WTC11 (cell line): ENCODE measurements around the gene PDK2. TPM values are rescaled to one million over a fixed set of nuclear protein-coding genes. Genes with fewer than 3 reads are reported as not detected.

Experiments used
- ATAC-seq: fragments of 200-7000 bp; cut with Tn5 transposase; 2 replicates; pipeline ENCODE4 v1.10.0; 2021; ENCODE audit warnings: mild to moderate bottlenecking, moderate library complexity
- CTCF ChIA-PET: fragments of 300-600 bp; sonication (Branson Sonifier 250); formaldehyde crosslinking; loops from one replicate; lab custom pipeline; 2021; ENCODE audit warnings: antibody characterized with exemption; lab: Charles Lee
- POLR2A ChIA-PET: fragments of 350-600 bp; sonication (Branson Sonifier 250); formaldehyde crosslinking; loops from one replicate; lab custom pipeline; 2021; ENCODE audit warnings: antibody characterized with exemption; lab: Charles Lee
- DNase-seq: peaks from one replicate; pipeline ENCODE4 v3.0.0; 2021; ENCODE audit warnings: low spot score
- H3K27ac Mint-ChIP-seq: 2 replicates; pipeline ENCODE4 v1.8.0; 2021; ENCODE audit warnings: mixed read lengths
- H3K27me3 Mint-ChIP-seq: 2 replicates; pipeline ENCODE4 v1.8.0; 2021; ENCODE audit warnings: low read depth, mild to moderate bottlenecking, moderate library complexity, mixed read lengths
- H3K36me3 Mint-ChIP-seq: 2 replicates; pipeline ENCODE4 v1.8.0; 2021; ENCODE audit warnings: mixed read lengths
- H3K4me1 Mint-ChIP-seq: 2 replicates; pipeline ENCODE4 v1.8.0; 2022; ENCODE audit warnings: mixed read lengths
- H3K4me3 Mint-ChIP-seq: 2 replicates; pipeline ENCODE4 v1.8.0; 2021; ENCODE audit warnings: mild to moderate bottlenecking, moderate library complexity, mixed read lengths
- H3K9me3 Mint-ChIP-seq: 2 replicates; pipeline ENCODE4 v1.8.0; 2021; ENCODE audit warnings: mixed read lengths
- ATF1 ChIP-seq: sonication (generic); formaldehyde crosslinking; IDR thresholded peaks from 2 replicates; pipeline ENCODE4 v1.8.1; 2023; ENCODE audit warnings: mild to moderate bottlenecking, moderate library complexity, missing genetic modification reagents
- ELF4 ChIP-seq: sonication (generic); formaldehyde crosslinking; IDR thresholded peaks from 2 replicates; pipeline ENCODE4 v1.8.1; 2022; ENCODE audit warnings: low read depth, mild to moderate bottlenecking, moderate library complexity, missing genetic modification reagents
- EMX1 ChIP-seq: fragments of 250-450 bp; sonication (Bioruptor Pico); IDR thresholded peaks from 2 replicates; pipeline ENCODE4 v1.8.0; 2021; ENCODE audit warnings: mild to moderate bottlenecking
- GABPB1 ChIP-seq: sonication (generic); formaldehyde crosslinking; IDR thresholded peaks from 2 replicates; pipeline ENCODE4 v1.8.1; 2023; ENCODE audit warnings: mild to moderate bottlenecking, missing genetic modification reagents
- RELA ChIP-seq: sonication (generic); formaldehyde crosslinking; IDR thresholded peaks from 2 replicates; pipeline ENCODE4 v1.8.1; 2022; ENCODE audit warnings: missing genetic modification reagents, mild to moderate bottlenecking, borderline replicate concordance
- ZNF232 ChIP-seq: sonication (generic); formaldehyde crosslinking; IDR thresholded peaks from 2 replicates; pipeline ENCODE4 v1.8.0; 2022; ENCODE audit warnings: mild to moderate bottlenecking, missing genetic modification reagents
- ZNF423 ChIP-seq: fragments of 250-450 bp; sonication (Bioruptor Pico); IDR thresholded peaks from 2 replicates; pipeline ENCODE4 v2.1.2; 2022; ENCODE audit warnings: mild to moderate bottlenecking, moderate library complexity
- total RNA-seq: library from RNA; stranded (reverse); gene quantifications from 3 replicates; pipeline ENCODE4 v1.2.3, GENCODE V29; 2021
- TF ChIP-seq, protein P1 (sequence below): sonication (generic); formaldehyde crosslinking; IDR thresholded peaks from 2 replicates; pipeline ENCODE4 v1.8.0; 2022; ENCODE audit warnings: mild to moderate bottlenecking, missing genetic modification reagents
- TF ChIP-seq, protein P2 (sequence below): sonication (generic); formaldehyde crosslinking; IDR thresholded peaks from 2 replicates; pipeline ENCODE4 v1.8.1; 2023; ENCODE audit warnings: mild to moderate bottlenecking, missing genetic modification reagents, borderline replicate concordance
- TF ChIP-seq, protein P3 (sequence below): sonication (generic); formaldehyde crosslinking; IDR thresholded peaks from 2 replicates; pipeline ENCODE4 v1.8.1; 2023; ENCODE audit warnings: mild to moderate bottlenecking, missing genetic modification reagents, moderate library complexity
- TF ChIP-seq, protein P4 (sequence below): sonication (generic); formaldehyde crosslinking; IDR thresholded peaks from 2 replicates; pipeline ENCODE4 v1.8.0; 2022; ENCODE audit warnings: missing genetic modification reagents
- TF ChIP-seq, protein P5 (sequence below): sonication (generic); formaldehyde crosslinking; IDR thresholded peaks from 2 replicates; pipeline ENCODE4 v1.8.1; 2022; ENCODE audit warnings: low read depth, mild to moderate bottlenecking, moderate library complexity, missing genetic modification reagents, borderline replicate concordance
- TF ChIP-seq, protein P6 (sequence below): sonication (generic); formaldehyde crosslinking; IDR thresholded peaks from 2 replicates; pipeline ENCODE4 v1.8.1; 2022; ENCODE audit warnings: mild to moderate bottlenecking, missing genetic modification reagents, moderate library complexity, borderline replicate concordance
- TF ChIP-seq, protein P7 (sequence below): sonication (generic); formaldehyde crosslinking; IDR thresholded peaks from 2 replicates; pipeline ENCODE4 v1.8.0; 2022; ENCODE audit warnings: mild to moderate bottlenecking, missing genetic modification reagents
- TF ChIP-seq, protein P8 (sequence below): sonication (generic); formaldehyde crosslinking; conservative IDR thresholded peaks from 2 replicates; pipeline ENCODE4 v1.8.1; 2023; ENCODE audit warnings: mild to moderate bottlenecking, low read depth, missing genetic modification reagents, moderate library complexity
- TF ChIP-seq, protein P9 (sequence below): sonication (generic); formaldehyde crosslinking; IDR thresholded peaks from 2 replicates; pipeline ENCODE4 v1.8.1; 2023; ENCODE audit warnings: mild to moderate bottlenecking, missing genetic modification reagents
- TF ChIP-seq, protein P10 (sequence below): sonication (generic); formaldehyde crosslinking; IDR thresholded peaks from 2 replicates; pipeline ENCODE4 v1.8.1; 2022; ENCODE audit warnings: mild to moderate bottlenecking, moderate library complexity, missing genetic modification reagents

PDK2 gene
- total RNA-seq, 1 experiment from 2014 or later, result 16.6 TPM

DNA sequence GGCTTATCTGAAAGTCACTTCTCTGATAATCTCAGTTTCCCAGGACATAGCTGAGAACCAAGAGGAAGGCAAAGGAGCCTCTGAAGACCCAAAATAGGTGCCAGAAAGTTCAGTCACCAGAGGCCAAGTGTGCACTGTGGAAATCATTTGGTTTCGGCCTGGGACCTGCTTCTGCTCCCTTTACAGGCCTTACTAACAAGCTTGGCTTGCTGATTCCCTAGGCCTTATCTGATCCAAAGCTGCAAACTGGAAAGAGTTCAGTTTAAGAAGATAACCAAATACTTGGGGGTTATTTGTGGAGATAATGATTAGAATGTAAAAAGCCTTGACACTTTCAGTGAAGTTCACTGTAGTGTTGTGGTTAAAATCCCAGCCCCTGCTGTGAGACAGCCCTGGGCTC is 22.2 kb upstream of the PDK2 start:
- H3K9me3 Mint-ChIP-seq, result peaks cover 5% of the 10 kb centered on the region
- no peaks in the 10 kb centered on the region for H3K27me3 Mint-ChIP-seq
- POLR2A ChIA-PET, result no interaction called here
- peaks cover 26% of the 10 kb centered on the region for H3K36me3 Mint-ChIP-seq
- no peak overlapping the region for H3K27ac Mint-ChIP-seq
- H3K4me1 Mint-ChIP-seq, result peaks cover 11% of the 10 kb centered on the region
- no peak overlapping the region for H3K4me3 Mint-ChIP-seq
- TF ChIP-seq, protein P1, sequence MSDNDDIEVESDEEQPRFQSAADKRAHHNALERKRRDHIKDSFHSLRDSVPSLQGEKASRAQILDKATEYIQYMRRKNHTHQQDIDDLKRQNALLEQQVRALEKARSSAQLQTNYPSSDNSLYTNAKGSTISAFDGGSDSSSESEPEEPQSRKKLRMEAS (CRISPR knock-in tag), result no peak
- TF ChIP-seq, protein P2, sequence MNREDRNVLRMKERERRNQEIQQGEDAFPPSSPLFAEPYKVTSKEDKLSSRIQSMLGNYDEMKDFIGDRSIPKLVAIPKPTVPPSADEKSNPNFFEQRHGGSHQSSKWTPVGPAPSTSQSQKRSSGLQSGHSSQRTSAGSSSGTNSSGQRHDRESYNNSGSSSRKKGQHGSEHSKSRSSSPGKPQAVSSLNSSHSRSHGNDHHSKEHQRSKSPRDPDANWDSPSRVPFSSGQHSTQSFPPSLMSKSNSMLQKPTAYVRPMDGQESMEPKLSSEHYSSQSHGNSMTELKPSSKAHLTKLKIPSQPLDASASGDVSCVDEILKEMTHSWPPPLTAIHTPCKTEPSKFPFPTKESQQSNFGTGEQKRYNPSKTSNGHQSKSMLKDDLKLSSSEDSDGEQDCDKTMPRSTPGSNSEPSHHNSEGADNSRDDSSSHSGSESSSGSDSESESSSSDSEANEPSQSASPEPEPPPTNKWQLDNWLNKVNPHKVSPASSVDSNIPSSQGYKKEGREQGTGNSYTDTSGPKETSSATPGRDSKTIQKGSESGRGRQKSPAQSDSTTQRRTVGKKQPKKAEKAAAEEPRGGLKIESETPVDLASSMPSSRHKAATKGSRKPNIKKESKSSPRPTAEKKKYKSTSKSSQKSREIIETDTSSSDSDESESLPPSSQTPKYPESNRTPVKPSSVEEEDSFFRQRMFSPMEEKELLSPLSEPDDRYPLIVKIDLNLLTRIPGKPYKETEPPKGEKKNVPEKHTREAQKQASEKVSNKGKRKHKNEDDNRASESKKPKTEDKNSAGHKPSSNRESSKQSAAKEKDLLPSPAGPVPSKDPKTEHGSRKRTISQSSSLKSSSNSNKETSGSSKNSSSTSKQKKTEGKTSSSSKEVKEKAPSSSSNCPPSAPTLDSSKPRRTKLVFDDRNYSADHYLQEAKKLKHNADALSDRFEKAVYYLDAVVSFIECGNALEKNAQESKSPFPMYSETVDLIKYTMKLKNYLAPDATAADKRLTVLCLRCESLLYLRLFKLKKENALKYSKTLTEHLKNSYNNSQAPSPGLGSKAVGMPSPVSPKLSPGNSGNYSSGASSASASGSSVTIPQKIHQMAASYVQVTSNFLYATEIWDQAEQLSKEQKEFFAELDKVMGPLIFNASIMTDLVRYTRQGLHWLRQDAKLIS, result no peak
- TF ChIP-seq, protein P3, sequence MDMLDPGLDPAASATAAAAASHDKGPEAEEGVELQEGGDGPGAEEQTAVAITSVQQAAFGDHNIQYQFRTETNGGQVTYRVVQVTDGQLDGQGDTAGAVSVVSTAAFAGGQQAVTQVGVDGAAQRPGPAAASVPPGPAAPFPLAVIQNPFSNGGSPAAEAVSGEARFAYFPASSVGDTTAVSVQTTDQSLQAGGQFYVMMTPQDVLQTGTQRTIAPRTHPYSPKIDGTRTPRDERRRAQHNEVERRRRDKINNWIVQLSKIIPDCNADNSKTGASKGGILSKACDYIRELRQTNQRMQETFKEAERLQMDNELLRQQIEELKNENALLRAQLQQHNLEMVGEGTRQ (CRISPR knock-in tag), result no peak
- no peak for TF ChIP-seq ZNF232
- TF ChIP-seq, protein P4, sequence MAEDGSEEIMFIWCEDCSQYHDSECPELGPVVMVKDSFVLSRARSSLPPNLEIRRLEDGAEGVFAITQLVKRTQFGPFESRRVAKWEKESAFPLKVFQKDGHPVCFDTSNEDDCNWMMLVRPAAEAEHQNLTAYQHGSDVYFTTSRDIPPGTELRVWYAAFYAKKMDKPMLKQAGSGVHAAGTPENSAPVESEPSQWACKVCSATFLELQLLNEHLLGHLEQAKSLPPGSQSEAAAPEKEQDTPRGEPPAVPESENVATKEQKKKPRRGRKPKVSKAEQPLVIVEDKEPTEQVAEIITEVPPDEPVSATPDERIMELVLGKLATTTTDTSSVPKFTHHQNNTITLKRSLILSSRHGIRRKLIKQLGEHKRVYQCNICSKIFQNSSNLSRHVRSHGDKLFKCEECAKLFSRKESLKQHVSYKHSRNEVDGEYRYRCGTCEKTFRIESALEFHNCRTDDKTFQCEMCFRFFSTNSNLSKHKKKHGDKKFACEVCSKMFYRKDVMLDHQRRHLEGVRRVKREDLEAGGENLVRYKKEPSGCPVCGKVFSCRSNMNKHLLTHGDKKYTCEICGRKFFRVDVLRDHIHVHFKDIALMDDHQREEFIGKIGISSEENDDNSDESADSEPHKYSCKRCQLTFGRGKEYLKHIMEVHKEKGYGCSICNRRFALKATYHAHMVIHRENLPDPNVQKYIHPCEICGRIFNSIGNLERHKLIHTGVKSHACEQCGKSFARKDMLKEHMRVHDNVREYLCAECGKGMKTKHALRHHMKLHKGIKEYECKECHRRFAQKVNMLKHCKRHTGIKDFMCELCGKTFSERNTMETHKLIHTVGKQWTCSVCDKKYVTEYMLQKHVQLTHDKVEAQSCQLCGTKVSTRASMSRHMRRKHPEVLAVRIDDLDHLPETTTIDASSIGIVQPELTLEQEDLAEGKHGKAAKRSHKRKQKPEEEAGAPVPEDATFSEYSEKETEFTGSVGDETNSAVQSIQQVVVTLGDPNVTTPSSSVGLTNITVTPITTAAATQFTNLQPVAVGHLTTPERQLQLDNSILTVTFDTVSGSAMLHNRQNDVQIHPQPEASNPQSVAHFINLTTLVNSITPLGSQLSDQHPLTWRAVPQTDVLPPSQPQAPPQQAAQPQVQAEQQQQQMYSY (CRISPR knock-in tag), result no peak
- TF ChIP-seq, protein P5, sequence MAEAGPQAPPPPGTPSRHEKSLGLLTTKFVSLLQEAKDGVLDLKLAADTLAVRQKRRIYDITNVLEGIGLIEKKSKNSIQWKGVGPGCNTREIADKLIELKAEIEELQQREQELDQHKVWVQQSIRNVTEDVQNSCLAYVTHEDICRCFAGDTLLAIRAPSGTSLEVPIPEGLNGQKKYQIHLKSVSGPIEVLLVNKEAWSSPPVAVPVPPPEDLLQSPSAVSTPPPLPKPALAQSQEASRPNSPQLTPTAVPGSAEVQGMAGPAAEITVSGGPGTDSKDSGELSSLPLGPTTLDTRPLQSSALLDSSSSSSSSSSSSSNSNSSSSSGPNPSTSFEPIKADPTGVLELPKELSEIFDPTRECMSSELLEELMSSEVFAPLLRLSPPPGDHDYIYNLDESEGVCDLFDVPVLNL (CRISPR knock-in tag), result no peak
- TF ChIP-seq, protein P6, sequence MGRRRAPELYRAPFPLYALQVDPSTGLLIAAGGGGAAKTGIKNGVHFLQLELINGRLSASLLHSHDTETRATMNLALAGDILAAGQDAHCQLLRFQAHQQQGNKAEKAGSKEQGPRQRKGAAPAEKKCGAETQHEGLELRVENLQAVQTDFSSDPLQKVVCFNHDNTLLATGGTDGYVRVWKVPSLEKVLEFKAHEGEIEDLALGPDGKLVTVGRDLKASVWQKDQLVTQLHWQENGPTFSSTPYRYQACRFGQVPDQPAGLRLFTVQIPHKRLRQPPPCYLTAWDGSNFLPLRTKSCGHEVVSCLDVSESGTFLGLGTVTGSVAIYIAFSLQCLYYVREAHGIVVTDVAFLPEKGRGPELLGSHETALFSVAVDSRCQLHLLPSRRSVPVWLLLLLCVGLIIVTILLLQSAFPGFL (CRISPR knock-in tag), result no peak
- TF ChIP-seq, protein P7, sequence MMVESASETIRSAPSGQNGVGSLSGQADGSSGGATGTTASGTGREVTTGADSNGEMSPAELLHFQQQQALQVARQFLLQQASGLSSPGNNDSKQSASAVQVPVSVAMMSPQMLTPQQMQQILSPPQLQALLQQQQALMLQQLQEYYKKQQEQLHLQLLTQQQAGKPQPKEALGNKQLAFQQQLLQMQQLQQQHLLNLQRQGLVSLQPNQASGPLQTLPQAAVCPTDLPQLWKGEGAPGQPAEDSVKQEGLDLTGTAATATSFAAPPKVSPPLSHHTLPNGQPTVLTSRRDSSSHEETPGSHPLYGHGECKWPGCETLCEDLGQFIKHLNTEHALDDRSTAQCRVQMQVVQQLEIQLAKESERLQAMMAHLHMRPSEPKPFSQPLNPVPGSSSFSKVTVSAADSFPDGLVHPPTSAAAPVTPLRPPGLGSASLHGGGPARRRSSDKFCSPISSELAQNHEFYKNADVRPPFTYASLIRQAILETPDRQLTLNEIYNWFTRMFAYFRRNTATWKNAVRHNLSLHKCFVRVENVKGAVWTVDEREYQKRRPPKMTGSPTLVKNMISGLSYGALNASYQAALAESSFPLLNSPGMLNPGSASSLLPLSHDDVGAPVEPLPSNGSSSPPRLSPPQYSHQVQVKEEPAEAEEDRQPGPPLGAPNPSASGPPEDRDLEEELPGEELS (CRISPR knock-in tag), result no peak
- TF ChIP-seq, protein P8, sequence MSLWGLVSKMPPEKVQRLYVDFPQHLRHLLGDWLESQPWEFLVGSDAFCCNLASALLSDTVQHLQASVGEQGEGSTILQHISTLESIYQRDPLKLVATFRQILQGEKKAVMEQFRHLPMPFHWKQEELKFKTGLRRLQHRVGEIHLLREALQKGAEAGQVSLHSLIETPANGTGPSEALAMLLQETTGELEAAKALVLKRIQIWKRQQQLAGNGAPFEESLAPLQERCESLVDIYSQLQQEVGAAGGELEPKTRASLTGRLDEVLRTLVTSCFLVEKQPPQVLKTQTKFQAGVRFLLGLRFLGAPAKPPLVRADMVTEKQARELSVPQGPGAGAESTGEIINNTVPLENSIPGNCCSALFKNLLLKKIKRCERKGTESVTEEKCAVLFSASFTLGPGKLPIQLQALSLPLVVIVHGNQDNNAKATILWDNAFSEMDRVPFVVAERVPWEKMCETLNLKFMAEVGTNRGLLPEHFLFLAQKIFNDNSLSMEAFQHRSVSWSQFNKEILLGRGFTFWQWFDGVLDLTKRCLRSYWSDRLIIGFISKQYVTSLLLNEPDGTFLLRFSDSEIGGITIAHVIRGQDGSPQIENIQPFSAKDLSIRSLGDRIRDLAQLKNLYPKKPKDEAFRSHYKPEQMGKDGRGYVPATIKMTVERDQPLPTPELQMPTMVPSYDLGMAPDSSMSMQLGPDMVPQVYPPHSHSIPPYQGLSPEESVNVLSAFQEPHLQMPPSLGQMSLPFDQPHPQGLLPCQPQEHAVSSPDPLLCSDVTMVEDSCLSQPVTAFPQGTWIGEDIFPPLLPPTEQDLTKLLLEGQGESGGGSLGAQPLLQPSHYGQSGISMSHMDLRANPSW (CRISPR knock-in tag), result no peak
- TF ChIP-seq ZNF423 (CRISPR knock-in tag), result no peak
- no peak for TF ChIP-seq EMX1
- TF ChIP-seq, protein P9, sequence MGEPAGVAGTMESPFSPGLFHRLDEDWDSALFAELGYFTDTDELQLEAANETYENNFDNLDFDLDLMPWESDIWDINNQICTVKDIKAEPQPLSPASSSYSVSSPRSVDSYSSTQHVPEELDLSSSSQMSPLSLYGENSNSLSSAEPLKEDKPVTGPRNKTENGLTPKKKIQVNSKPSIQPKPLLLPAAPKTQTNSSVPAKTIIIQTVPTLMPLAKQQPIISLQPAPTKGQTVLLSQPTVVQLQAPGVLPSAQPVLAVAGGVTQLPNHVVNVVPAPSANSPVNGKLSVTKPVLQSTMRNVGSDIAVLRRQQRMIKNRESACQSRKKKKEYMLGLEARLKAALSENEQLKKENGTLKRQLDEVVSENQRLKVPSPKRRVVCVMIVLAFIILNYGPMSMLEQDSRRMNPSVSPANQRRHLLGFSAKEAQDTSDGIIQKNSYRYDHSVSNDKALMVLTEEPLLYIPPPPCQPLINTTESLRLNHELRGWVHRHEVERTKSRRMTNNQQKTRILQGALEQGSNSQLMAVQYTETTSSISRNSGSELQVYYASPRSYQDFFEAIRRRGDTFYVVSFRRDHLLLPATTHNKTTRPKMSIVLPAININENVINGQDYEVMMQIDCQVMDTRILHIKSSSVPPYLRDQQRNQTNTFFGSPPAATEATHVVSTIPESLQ (CRISPR knock-in tag), result no peak
- TF ChIP-seq, protein P10, sequence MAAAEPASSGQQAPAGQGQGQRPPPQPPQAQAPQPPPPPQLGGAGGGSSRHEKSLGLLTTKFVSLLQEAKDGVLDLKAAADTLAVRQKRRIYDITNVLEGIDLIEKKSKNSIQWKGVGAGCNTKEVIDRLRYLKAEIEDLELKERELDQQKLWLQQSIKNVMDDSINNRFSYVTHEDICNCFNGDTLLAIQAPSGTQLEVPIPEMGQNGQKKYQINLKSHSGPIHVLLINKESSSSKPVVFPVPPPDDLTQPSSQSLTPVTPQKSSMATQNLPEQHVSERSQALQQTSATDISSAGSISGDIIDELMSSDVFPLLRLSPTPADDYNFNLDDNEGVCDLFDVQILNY (CRISPR knock-in tag), result no peak
- no peak for TF ChIP-seq GABPB1
- no peak for TF ChIP-seq ELF4
- no peak for TF ChIP-seq ATF1 (CRISPR knock-in tag)
- no peak for TF ChIP-seq RELA
- DNase-seq, result no peak
- CTCF ChIA-PET, result interaction anchor here (1.4 to 1.6 kb wide), 2 partner anchors 15 to 19 kb away, joined by 6 read pairs; no protein-coding TSS in a partner anchor
- ATAC-seq, result no peak
